Smooth muscle cell (in vitro differentiated cells): ENCODE results near the gene KCNJ6. TPM values are rescaled to one million over a fixed set of nuclear protein-coding genes. Genes with fewer than 3 reads are reported as not detected.

Experiments used
- DNase-seq: peaks from one replicate; lab custom pipeline; 2025; ENCODE audit not compliant: unreplicated experiment; lab: John Stamatoyannopoulos, UW
- H2AFZ ChIP-seq: fragments of 200-600 bp; sonication (generic); 2 replicates; pipeline ENCODE4 v1.6.0; 2016; ENCODE audit warnings: antibody characterized with exemption, low read depth, mild to moderate bottlenecking
- H3F3A ChIP-seq: fragments of 200-600 bp; sonication (generic); 2 replicates; pipeline ENCODE4 v1.6.0; 2017; ENCODE audit warnings: antibody characterized with exemption, low read depth
- H3K27ac ChIP-seq: fragments of 200-600 bp; sonication (generic); 2 replicates; pipeline ENCODE4 v1.5.1; 2016; ENCODE audit warnings: low read depth, mild to moderate bottlenecking
- H3K27me3 ChIP-seq: fragments of 200-600 bp; sonication (generic); 2 replicates; pipeline ENCODE4 v1.6.1; 2016; ENCODE audit warnings: low read depth, mild to moderate bottlenecking
- H3K36me3 ChIP-seq: fragments of 200-600 bp; sonication (generic); 2 replicates; pipeline ENCODE4 v1.5.1; 2016; ENCODE audit warnings: low read depth
- H3K4me1 ChIP-seq: fragments of 200-600 bp; sonication (generic); 2 replicates; pipeline ENCODE4 v1.5.1; 2016; ENCODE audit warnings: low read depth
- H3K4me2 ChIP-seq: fragments of 200-600 bp; sonication (generic); 2 replicates; pipeline ENCODE4 v1.6.0; 2016; ENCODE audit warnings: mild to moderate bottlenecking
- H3K4me3 ChIP-seq: fragments of 200-600 bp; sonication (generic); 2 replicates; pipeline ENCODE4 v1.5.1; 2016; ENCODE audit warnings: mild to moderate bottlenecking
- H3K79me2 ChIP-seq: fragments of 200-600 bp; sonication (generic); 2 replicates; pipeline ENCODE4 v1.6.0; 2016; ENCODE audit warnings: low read depth, mild to moderate bottlenecking
- H3K9ac ChIP-seq: fragments of 200-600 bp; sonication (generic); 2 replicates; pipeline ENCODE4 v1.6.0; 2016; ENCODE audit warnings: low read depth
- H3K9me3 ChIP-seq: fragments of 200-600 bp; sonication (generic); replicated peaks from 2 replicates; pipeline ENCODE4 v1.5.1; 2016; ENCODE audit warnings: low read depth
- H4K20me1 ChIP-seq: fragments of 200-600 bp; sonication (generic); 2 replicates; pipeline ENCODE4 v1.6.0; 2016; ENCODE audit warnings: low read depth
- WGBS: methylation state at CpG from one replicate; pipeline ENCODE4 v1.1.7; 2016; ENCODE audit warnings: low lambda C conversion rate; 5-methylcytosine and 5-hydroxymethylcytosine counted together
- polyA plus RNA-seq: library from polyadenylated mRNA; unstranded; fragments of >200 nt; fragmentation: Nextera tagmentation; extraction: Ambion mirVana; gene quantifications from 2 replicates; pipeline ENCODE4 v1.2.1, GENCODE V29; 2016
- total RNA-seq: library from RNA; depleted of rRNA; stranded (reverse); fragments of >200 nt; gene quantifications from 2 replicates; pipeline ENCODE4 v1.2.3, GENCODE V29; 2014
- TF ChIP-seq, protein P1 (sequence below): fragments of 200-600 bp; sonication (generic); IDR thresholded peaks from 2 replicates; pipeline ENCODE4 v1.5.1; 2017; ENCODE audit warnings: borderline replicate concordance, mild to moderate bottlenecking, antibody characterized with exemption; ENCODE audit not compliant: insufficient read depth, poor library complexity, severe bottlenecking

KCNJ6 gene
- total and polyA plus RNA-seq, 2 experiments from 2014 or later: 0.15 to 0.27 TPM

DNA sequence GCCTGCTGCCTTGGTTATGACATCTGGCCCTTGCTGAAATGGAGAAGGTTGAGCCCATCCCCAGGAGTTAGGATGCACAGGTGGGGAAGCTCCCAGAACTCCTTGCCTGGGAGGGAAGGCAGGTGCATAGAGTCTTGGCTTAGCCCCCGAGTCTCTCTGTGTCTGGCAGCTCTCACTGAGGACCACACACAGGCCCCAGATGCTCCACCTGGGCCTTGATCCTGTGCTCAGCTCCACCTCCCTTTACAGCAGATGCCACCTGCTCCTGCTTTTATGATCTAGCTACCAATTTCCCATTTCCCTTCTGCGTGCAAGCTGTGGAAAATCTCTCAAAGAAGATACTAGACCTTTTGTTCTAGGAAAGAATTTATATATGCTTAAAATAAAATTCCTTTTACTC, 28.8 kb upstream of the KCNJ6 start:
- no peak overlapping the region for H3K27ac ChIP-seq
- H3K4me1 ChIP-seq: no peaks in the 10 kb centered on the region
- H3F3A ChIP-seq: no peaks in the 10 kb centered on the region
- H3K4me3 ChIP-seq: no peak overlapping the region
- H3K36me3 ChIP-seq: no peaks in the 10 kb centered on the region
- H3K4me2 ChIP-seq: no peak overlapping the region
- TF ChIP-seq, protein P1, sequence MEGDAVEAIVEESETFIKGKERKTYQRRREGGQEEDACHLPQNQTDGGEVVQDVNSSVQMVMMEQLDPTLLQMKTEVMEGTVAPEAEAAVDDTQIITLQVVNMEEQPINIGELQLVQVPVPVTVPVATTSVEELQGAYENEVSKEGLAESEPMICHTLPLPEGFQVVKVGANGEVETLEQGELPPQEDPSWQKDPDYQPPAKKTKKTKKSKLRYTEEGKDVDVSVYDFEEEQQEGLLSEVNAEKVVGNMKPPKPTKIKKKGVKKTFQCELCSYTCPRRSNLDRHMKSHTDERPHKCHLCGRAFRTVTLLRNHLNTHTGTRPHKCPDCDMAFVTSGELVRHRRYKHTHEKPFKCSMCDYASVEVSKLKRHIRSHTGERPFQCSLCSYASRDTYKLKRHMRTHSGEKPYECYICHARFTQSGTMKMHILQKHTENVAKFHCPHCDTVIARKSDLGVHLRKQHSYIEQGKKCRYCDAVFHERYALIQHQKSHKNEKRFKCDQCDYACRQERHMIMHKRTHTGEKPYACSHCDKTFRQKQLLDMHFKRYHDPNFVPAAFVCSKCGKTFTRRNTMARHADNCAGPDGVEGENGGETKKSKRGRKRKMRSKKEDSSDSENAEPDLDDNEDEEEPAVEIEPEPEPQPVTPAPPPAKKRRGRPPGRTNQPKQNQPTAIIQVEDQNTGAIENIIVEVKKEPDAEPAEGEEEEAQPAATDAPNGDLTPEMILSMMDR: no peak
- DNase-seq: no peak
- H3K27me3 ChIP-seq: no peaks in the 10 kb centered on the region
- no peaks in the 10 kb centered on the region for H3K79me2 ChIP-seq
- no peak overlapping the region for H3K9ac ChIP-seq
- WGBS: 100% methylated on average over 2 of the region's 2 CpGs
- no peaks in the 10 kb centered on the region for H4K20me1 ChIP-seq
- H3K9me3 ChIP-seq: no peaks in the 10 kb centered on the region
- H2AFZ ChIP-seq: no peak overlapping the region

GRCh38 chr21:37944496-37944895, 28.2 kb upstream of the KCNJ6 start:
- no peak overlapping the region for H3K27ac ChIP-seq
- no peak overlapping the region for H3K4me3 ChIP-seq
- H3K36me3 ChIP-seq: no peaks in the 10 kb centered on the region
- TF ChIP-seq, protein P1: no peak
- H3K9ac ChIP-seq: no peak overlapping the region
- H3K79me2 ChIP-seq: no peaks in the 10 kb centered on the region
- no peaks in the 10 kb centered on the region for H3K27me3 ChIP-seq
- H3K4me2 ChIP-seq: no peak overlapping the region
- H4K20me1 ChIP-seq: no peaks in the 10 kb centered on the region
- no peaks in the 10 kb centered on the region for H3F3A ChIP-seq
- H3K9me3 ChIP-seq: no peaks in the 10 kb centered on the region
- 91% methylated on average over 5 of the region's 5 CpGs for WGBS
- H2AFZ ChIP-seq: no peak overlapping the region
- DNase-seq: no peak
- no peaks in the 10 kb centered on the region for H3K4me1 ChIP-seq

- H3K27me3 ChIP-seq: no peaks in the 10 kb centered on the region
- 65% methylated on average over 2 of the region's 2 CpGs for WGBS
Measured at GRCh38 chr21:37940691-37941090, 24.4 kb upstream of the KCNJ6 start.

GRCh38 chr21:37939838-37940237, 23.6 kb upstream of the KCNJ6 start:
- Histone ChIP-seq H3F3A (no peaks in the 10 kb centered on the region), H4K20me1 (no peaks in the 10 kb centered on the region), H3K9me3 (no peaks in the 10 kb centered on the region), H2AFZ (no peak overlapping the region), H3K36me3 (no peaks in the 10 kb centered on the region), H3K4me2 (no peak overlapping the region), H3K27me3 (no peaks in the 10 kb centered on the region), H3K79me2 (no peaks in the 10 kb centered on the region), H3K4me1 (no peaks in the 10 kb centered on the region), H3K27ac (no peak overlapping the region), H3K9ac (no peak overlapping the region), H3K4me3 (no peak overlapping the region)
- TF ChIP-seq, protein P1: no peak
- DNase-seq: no peak
- 85% methylated on average over 4 of the region's 4 CpGs for WGBS

More at GRCh38 chr21:37940691-37941090, 24.4 kb upstream of the KCNJ6 start:
- H3K4me2 ChIP-seq: no peak overlapping the region
- no peak overlapping the region for H3K4me3 ChIP-seq
- H3K36me3 ChIP-seq: no peaks in the 10 kb centered on the region
- H3K27ac ChIP-seq: no peak overlapping the region
- TF ChIP-seq, protein P1: no peak
- H3K79me2 ChIP-seq: no peaks in the 10 kb centered on the region
- DNase-seq: no peak
- H3K9ac ChIP-seq: no peak overlapping the region
- H3K9me3 ChIP-seq: no peaks in the 10 kb centered on the region
- no peak overlapping the region for H2AFZ ChIP-seq
- H3F3A ChIP-seq: no peaks in the 10 kb centered on the region
- no peaks in the 10 kb centered on the region for H4K20me1 ChIP-seq
- no peaks in the 10 kb centered on the region for H3K4me1 ChIP-seq
